GM18873 (cell line): Measurements from ENCODE around the gene CCDC167.

Source experiments
- ATAC-seq: cut with Tn5 transposase; IDR thresholded peaks from one replicate; pipeline ENCODE4 v1.9.1; 2021; ENCODE audit warnings: mild to moderate bottlenecking, moderate library complexity, moderate number of reproducible peaks; ENCODE audit not compliant: unreplicated experiment, low FRiP score

Gene CCDC167

GRCh38 chr6:37491171-37491829, 8.4 kb downstream of the CCDC167 start:
- ATAC-seq, result no peak

GRCh38 chr6:37490536-37491170, 9.0 kb downstream of the CCDC167 start:
- ATAC-seq, result no peak

GRCh38 chr6:37489697-37490336, 9.9 kb downstream of the CCDC167 start:
- no peak for ATAC-seq

GRCh38 chr6:37488476-37488875, 11.2 kb downstream of the CCDC167 start:
- no peak for ATAC-seq

- ATAC-seq, result no peak
Observed at GRCh38 chr6:37487591-37488380, 11.9 kb downstream of the CCDC167 start.

- ATAC-seq, result no peak
Observed at GRCh38 chr6:37486121-37486839, 13.4 kb downstream of the CCDC167 start.

- ATAC-seq, result no peak
Observed at GRCh38 chr6:37485291-37485702, 14.4 kb downstream of the CCDC167 start.

- no peak for ATAC-seq
Observed at GRCh38 chr6:37484786-37485170, 14.9 kb downstream of the CCDC167 start.

- no peak for ATAC-seq
Observed at GRCh38 chr6:37483917-37484785, 15.5 kb downstream of the CCDC167 start.

- no peak for ATAC-seq
Observed at GRCh38 chr6:37483252-37483901, 16.3 kb downstream of the CCDC167 start.

GRCh38 chr6:37482606-37483251, 17.0 kb downstream of the CCDC167 start:
- ATAC-seq, result no peak

- ATAC-seq, result no peak
Observed at GRCh38 chr6:37481711-37482605, 17.7 kb downstream of the CCDC167 start.

GRCh38 chr6:37480951-37481534, 18.6 kb downstream of the CCDC167 start:
- no peak for ATAC-seq

- ATAC-seq, result no peak
Observed at GRCh38 chr6:37480118-37480736, 19.5 kb downstream of the CCDC167 start.

GRCh38 chr6:37479266-37479854, 20.3 kb downstream of the CCDC167 start:
- ATAC-seq, result no peak

GRCh38 chr6:37478827-37479226, 20.9 kb downstream of the CCDC167 start:
- ATAC-seq, result no peak
